Dedifferentiated amniotic fluid mesenchymal stem cell (primary cell): ENCODE results near the gene CLEC4E.
A peak's percentile ranks its signal among the peaks of the same experiment; 100 is the strongest.
"Not testable (repeated sequence)": the region's sequence is repeated elsewhere in the genome, so short reads cannot be mapped to it uniquely, and the experiment has no call there.

Experiments
- DNase-seq: peaks from one replicate; pipeline ENCODE4 v3.0.0-alpha.2; 2016; ENCODE audit errors: extremely low spot score

Gene CLEC4E, protein sequence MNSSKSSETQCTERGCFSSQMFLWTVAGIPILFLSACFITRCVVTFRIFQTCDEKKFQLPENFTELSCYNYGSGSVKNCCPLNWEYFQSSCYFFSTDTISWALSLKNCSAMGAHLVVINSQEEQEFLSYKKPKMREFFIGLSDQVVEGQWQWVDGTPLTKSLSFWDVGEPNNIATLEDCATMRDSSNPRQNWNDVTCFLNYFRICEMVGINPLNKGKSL

DNA sequence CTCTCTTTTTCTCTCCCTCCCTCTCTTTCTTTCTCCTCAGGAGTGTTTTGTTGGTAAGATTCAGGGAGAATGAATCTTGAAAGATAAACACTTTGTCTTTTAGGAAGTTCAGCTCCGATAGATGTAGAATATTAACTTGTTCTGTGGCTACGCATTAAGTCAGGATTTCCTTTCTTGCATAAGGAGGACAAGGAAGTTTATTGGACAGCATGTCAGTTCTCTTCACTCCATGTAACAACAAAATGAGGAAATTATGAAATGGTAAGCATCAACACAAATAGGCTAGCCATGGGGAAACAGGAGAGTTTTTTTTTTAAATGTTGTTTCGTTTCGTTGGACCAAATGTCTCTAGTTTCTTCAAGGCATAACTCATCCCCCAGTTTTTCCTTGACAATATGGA, at the start of gene CLEC4E:
Gene CLEC4E, minus strand, starts transcription at position 75 of the 400 bp plus-strand sequence. CDS start 108 bp downstream, outside the sequence.
- not testable (repeated sequence) for DNase-seq

DNA sequence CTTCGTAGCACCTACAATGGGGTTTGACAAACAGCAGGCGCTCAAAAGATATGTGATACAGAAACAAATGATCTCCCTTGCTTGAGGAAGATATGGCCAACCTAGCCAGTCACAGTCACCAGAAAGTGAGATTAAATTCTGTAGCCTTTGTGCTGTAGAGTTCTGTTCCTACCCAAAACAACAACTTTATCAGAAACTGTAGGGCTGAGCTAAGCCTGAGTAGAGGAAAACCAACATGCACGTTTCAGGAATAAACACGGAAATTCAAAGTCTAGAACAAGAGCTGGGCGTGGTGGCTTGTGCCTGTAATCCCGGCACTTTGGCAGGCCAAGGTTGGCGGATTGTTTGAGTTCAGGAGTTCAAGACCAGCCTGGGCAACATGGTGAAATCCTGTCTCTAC, 49.0 kb upstream of the CLEC4E start:
- no peak for DNase-seq

DNA sequence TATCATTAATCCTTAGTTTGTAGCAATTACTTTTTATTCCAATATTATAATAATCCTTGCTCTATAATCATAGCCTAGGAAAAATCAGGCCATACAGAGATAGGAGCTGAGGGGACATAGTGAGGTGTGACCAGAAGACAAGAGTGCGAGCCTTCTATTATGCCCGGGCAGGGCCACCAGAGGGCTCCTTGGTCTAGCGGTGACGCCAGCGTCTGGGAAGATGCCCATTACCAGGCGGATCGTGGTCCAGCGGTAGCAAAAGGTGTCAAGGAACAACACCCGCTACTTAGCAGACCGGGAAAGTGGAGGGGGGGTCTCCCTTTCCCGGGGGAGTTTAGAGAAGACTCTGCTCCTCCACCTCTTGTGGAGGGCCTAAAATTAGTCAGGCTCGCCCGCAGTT, 43.8 kb upstream of the CLEC4E start:
- not testable (repeated sequence) for DNase-seq

DNA sequence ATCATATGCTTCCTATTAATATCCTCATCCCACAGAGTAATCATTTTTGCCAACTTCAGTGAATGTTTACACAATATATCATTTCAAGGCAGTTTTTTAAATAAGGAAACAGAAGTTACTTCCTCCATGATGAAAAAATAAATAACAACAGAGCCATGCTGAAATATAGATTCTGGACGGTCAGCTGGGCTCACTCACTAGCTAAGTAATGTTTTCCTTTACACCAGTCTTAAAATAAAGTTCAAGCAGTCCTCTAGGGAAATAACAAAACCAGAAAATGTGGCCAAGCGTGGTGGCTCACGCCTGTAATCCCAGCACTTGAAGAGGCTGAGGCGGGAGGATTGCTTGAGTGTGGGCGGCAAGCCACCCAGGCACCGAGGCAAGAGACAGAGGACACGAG, 43.3 kb upstream of the CLEC4E start:
- DNase-seq, result no peak

DNA sequence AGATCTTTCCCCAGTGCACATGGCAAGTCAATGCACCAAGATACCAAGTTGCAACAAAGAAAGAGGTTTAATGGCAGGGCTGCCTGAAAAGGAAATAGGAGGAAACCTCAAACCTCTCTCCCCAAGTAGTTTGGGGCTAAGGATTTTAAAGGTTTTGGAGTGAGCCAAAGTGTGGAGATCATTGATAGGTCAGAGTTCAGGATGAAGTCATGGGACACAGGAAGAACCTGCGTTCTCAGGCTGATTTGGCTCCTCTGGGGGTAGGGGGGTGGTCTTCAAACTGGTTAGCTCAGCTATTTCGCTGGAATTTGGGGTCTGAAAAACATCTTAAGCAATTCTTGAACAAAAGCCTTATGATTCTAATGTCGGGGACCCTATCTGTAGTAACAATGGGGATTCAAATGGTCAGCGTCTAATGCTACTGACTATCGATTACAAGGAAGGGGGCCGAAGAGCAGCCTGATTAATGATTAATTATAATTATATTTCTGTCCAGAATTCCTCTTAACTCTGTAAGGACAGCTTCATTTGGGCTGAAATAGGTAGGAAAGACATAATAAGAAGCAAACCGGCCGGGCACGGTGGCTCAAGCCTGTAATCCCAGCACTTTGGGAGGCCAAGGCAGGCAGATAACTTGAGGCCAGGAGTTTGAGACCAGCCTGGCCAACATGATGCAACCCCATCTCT, 40.5 kb upstream of the CLEC4E start:
- no peak for DNase-seq

DNA sequence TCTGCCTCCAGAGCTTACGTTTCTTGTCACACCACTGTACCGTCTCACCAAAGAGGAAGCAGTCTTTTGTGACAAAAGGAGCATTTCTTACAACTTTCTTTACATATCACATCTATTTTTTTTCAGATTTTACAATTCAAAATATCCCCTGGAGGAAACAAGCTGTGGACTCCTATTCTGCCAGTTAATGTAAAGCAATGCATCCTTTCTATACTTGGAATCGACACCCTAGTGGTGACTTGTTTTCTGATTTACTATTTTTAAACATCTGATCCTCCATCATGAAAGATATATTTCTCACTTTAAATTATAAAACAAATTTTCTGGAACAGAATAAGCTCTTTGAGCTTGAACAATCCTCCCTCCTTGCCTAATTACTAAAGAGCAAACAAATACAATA, 37.2 kb upstream of the CLEC4E start:
- no peak for DNase-seq

DNA sequence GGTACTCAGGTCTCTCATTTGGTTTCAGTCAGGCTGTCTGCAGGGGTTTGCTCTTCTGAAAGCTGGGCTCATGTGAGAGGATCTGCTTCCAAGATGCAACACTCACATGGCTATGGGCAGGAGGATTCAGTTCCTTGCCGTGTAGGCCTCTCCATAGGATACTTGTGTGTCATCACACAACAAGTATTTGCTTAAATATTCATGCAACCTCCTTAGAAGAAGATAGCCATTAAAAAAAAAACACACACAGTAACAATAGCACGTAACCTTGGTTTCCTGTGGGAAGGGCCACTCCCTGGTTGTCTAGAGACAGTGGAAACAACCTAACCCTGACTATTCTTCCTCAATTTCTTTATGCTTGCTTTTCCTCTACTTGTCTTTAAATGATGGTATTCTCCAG, 31.8 kb upstream of the CLEC4E start:
- DNase-seq, result no peak

DNA sequence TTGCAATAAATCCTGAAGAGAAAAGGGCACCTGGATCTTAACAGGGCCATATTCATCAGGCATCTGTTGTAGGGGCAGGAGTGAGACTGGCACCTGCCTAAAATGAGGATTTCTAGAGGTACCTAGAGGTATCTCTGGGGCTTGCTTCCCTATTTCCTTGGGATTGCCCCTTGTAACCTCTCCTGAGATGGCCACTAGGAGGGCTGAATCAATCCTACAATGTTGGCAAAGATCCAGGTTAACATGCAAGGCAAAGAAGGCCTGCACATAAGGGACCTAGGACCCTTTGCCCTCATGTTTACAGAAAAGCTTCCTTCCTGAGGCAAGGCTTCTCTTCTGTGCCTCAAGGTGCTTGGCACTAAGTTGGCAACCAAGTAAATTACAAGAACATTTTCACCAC, 25.8 kb upstream of the CLEC4E start:
- DNase-seq, result no peak

DNA sequence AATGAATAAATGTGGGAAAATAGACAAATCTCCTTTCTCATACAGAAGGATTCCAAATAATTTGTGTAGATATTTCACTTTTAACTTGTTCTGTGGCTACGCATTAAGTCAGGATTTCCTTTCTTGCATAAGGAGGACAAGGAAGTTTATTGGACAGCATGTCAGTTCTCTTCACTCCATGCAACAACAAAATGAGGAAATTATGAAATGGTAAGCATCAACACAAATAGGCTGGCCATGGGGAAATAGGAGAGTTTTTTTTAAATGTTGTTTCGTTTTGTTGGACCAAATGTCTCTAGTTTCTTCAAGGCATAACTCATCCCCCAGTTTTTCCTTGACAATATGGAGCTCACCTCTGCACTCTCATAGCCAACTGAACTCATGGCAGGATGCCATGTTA, 25.3 kb upstream of the CLEC4E start:
- DNase-seq, result not testable (repeated sequence)

DNA sequence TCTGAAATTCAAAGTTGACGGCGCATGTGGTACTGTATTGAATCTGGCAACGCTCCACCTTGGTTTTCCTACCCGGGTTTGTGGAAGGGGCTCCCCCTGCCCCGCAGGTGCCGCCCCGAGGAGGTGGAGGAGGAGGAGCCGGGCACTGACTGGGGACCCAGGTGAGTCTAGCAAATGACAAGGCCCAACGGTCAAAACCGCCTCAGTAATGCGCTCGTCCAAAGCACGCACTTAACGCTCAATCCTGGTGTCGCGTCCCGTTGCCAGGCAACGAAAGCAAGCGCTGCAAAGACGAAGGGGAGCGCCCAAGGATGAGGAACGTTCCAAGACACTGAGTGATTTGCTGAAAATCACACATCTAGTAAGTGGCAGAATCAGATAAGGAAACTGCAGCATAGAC, 24.0 kb upstream of the CLEC4E start:
- DNase-seq, result no peak

DNA sequence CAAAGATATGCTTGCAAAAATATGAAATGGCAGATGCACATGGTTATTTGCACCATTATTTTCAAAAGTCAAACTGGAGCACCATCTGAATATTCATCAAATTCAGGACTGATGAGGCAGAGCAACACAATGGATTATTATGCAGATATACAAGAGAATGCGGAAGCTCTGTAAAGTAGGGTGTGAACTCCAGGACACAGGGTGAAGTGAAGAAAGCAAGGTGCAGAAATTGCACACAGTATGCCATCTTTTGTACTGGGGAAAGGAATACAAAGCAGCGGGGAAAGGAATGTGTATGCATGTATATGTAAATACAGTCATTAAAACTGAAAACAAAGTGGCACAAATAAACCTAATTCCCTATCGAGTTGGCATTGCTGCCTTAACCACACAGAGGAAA, 22.7 kb upstream of the CLEC4E start:
- DNase-seq, result no peak

DNA sequence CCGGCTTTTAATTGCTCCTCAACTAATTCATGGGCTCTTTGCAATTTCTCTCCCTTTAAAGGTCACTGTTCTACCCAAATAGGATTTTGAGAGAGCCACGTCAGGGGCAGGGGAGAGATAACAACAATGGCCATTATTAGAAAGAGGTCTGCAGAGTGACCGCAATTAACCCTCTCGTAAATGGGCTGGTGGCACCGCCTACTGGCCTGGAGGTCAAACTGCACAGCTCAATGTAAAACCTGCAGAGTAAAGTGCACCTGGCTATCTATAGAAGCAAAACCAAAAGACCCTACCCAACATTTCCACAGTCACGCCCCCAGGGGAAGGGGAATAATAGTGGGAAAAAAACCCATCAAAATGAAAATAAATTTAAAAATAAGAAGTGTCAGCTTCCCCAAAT, 21.6 kb upstream of the CLEC4E start:
- DNase-seq, result no peak

DNA sequence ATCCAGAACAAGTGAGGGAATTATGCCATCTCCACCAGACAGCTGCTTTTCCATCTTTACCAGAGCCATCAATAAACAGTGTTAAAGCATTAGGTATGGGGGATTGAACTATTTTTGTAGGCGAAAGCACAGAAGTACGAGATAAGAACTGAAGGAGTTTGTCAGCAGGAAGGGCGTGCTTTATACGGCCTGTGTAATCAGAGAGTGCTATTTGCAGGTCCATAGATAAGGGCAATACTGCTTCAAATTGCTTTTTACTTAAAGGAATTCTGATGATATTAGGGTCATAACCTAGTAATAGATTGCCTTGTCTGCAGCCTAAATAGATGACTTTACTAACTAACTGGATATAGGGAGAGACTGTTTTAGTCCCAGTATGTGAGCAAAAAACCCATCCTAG, 20.3 kb upstream of the CLEC4E start:
- DNase-seq, result no peak

DNA sequence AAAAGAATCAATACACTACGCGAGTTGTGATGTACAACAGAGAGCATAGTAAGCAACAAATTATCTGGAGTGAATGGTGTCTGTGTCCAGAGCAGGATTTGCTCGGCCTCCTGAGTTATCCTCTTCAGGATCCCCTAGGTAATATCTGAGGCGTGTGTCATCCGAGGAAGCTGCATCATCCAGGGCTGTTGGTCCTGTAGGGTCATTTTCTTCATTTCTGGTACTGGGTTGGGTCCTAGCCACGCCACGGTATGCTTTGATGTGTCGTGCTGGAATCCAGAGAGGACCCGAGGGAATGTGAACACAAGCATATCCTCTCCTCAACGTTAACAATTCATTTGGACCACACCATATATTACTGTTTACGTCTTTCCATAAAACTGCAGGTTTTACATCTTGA, 19.0 kb upstream of the CLEC4E start:
- DNase-seq, result no peak

DNA sequence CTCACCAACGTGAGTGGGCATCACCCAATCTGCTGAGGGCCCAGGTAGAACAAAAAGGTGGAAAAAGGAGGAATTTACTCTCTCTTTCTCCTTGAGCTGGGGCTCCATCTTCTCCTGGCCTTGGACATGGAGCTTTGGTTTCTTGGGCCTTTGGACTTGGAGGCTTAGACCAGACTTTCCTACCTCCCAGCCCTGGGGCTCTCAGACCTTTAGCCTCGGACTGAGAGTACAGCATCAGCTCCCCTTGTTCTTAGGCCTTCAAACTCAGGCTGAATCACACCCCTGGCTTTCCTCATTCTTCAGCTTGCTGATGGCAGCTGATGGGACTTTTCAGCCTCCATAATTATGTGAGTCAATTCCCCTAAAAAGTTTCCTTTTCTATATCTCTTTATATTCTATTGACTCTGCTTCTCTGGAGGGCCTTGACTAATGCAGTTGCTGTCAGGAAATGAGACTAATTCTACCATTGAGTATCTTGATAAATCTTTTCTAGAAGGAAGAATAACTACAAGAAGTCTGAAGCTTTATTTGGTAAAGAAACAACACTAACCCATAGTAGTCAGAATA, 15.9 kb upstream of the CLEC4E start:
- DNase-seq, result no peak

DNA sequence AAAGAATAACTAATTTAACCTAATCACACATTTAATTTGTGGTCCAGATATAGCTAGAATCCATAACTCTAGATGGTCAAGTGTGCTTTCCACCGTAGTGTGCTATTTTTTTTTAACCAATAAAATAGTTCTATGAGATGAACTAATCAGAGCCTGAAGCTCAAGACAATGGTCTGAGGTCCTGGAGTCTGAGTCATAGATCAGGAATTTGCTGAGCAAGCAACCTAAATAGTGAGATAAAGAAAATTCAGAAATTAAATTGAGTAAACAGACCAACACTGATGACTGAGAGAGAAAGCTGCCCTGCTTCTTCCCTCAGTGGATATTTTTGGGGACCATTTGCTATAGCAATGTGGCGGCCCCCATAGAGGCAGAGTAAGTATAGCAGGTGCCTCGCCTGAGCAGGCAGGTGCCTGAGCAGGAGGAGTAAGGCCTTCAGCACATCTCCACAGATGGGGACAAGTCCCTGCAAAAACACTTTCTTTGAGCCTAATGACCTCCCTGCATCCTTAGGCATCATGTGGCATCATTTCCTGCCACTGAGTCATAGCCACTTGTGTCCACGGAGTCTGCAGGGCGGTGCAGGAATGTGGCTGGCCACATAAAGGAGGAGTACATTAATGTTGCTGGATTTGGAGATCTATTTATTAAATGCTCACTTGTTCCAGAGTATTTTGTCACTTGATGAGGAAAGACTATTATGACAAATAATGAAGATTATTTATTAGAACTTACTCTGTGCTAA, 13.9 kb upstream of the CLEC4E start:
- DNase-seq, result no peak

DNA sequence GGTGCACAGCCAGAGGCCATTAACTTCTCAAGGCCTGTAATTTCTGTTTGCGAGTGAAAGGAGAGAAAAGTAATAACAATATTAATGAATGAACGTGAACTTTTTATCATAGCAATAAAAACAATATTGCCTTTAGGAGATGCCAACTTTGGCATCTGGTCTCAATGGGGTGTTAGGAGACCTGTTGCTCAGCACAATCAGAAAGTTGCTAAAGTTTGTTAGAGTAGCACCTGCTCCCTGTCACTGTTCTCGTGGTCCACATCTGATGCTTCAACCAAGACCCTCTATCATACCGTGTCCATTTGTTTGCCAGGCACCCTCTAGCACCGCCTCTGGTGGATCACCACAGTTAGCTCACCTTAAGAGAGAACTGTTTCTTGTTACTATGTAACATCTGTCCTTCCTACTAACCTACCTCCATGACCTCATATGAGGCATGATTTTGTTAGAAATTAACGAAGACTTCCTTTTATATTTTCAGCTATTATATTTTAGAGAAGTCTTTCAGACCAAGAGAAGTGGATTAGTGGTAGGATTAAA, 12.5 kb upstream of the CLEC4E start:
- no peak for DNase-seq

DNA sequence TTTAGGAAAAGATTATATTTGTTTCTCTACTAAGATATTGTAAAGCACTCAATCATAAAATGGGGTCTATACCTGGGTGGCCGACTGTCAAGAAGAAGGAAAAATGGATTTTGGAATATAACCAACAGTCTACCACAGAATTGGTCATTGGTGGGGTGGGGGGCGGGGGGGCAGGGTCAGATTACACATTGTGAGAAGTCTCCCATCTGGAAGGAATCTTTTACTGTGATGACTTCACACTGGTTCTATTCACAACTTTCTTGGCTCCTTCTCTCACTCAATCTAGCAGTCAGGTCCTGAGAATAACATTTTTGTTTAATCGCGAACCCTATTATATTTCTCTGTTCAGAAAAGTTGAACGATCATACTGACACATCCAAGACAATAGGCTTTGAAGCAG, 8.7 kb upstream of the CLEC4E start:
- no peak for DNase-seq

DNA sequence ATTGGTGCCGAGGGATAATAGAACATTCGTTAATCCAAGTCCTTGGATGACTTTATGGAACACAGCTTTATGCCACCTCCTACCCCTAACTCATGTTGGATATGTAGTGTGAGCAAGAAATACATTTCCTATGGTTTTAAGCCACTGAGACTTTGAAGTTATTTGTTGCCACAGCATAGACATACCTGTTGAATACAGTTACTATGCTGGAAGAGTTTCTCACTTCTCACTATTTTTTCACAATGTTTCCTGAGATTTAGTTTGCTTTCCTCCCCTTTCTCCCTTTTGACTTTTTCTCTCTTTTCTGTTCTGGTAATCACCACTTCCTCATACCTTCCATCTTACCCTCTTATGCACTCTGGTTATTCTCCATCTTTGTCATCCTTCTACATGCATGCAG, 7.5 kb upstream of the CLEC4E start:
- DNase-seq, result no peak

DNA sequence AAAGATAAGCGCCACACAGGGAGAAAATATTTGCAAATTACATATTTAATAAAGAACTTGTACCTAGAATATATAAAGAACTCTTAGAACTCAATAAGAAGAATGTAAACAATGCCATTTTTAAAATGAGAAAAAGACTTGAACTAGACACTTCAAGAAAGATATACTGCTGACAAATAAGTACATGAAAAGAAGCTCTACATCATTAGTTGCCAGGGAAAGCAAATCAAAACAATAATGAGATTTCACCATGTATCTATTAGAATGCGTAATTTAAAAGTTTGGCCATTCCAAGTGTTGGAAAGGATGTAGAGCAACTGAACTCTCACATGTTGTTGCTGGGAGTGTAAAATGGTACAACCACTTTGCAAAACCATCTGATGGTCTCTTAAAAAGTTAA, 6.9 kb upstream of the CLEC4E start:
- no peak for DNase-seq

DNA sequence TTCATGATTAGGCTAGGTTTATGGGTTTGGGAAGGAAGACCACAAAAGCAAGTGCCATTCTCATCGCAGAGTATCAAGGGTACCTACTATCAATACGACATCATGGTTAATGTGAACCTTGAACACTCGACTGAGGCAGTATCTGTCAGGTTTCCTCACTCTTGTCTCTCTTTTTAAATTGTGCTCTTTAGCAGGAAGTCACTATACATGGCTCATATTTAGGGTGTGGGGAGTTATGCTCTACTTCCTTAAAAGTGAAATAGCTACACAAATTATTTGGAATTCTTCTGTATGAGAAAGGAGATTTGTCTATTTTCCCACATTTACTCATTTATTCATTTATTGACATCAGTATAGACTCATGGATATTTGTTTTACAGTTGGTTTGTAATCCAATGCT, 5.9 kb upstream of the CLEC4E start:
- no peak for DNase-seq

DNA sequence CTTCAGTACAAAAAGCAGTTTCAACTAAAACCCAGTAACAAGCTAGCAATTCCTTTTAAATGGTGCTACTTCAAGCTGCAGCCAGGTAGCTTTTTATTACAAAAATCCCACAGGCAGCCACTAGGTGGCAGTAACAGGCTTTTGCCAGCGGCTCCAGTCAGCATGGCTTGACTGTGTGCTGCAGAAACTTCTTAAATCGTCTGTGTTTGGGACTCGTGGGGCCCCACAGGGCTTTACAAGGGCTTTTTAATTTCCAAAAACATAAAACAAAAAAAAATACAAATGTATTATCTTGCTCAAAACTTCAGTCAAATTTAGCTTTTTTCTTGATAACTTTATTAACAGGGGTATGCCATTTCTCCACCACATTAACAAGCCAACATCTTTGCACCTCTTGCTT, 3.6 kb upstream of the CLEC4E start:
- DNase-seq, result peak; percentile 73

DNA sequence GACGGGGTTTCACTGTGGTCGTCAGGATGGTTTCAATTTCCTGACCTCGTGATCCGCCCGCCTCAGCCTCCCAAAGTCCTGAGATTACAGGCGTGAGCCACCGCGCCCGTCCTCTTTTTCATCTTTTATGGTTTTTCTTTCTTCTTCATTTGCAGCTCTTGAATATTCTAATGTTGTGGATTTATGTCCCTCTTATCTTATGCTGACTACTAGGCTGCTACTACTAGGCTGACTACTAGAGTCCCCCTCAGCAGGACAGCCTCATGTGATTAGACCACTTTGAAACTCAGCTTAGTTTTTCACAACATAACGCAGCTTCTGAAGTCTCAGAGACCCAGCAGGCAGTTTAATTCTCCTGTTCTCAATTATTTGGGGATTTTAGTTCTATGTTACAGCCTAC, 857 bp upstream of the CLEC4E start:
- no peak for DNase-seq
